ENCODE data around the gene SRRM4.
"Not testable (repeated sequence)": the region's sequence is repeated elsewhere in the genome, so short reads cannot be mapped to it uniquely, and the experiment has no call there.

SRRM4 gene

DNA sequence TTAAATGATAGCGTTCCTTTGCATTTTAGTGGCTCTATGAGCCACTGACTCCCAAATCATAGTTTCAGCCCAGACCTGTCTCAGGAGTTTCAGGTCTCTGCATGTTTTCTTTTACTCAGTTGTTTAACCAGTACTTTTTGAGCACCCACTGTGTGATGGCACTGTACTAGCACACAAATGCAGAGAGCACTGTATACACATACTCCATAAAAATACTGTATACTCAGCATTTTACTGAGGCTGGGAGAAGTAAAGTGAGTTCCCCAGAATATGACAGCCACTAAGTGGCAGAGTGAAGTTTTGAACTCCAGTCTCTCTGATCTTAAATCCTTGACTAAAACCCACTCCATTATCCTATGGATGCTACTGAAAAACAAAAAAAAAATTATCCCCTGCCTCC lies 121.4 kb downstream of the SRRM4 start:
- Mint-ChIP-seq H3K27me3 (ENCODE audit: low read depth) (no peaks in the 10 kb centered on the region), H3K4me3 (no peak overlapping the region), H3K36me3 (ENCODE audit: low read depth) (no peaks in the 10 kb centered on the region), H3K9me3 (peaks cover 10% of the 10 kb centered on the region), H3K27ac (no peak overlapping the region), H3K4me1 (ENCODE audit: low read depth) (no peaks in the 10 kb centered on the region)

- H3K27me3 Mint-ChIP-seq (ENCODE audit: low read depth); H3K4me1 Mint-ChIP-seq (ENCODE audit: low read depth); H3K36me3 Mint-ChIP-seq (ENCODE audit: low read depth): not testable (repeated sequence)
These were observed 123.6 kb downstream of the SRRM4 start for GRCh38 chr12:119104969-119105368.

GRCh38 chr12:119113496-119113986 lies 132.2 kb downstream of the SRRM4 start:
- H3K27me3 Mint-ChIP-seq (ENCODE audit: low read depth) = no peaks in the 10 kb centered on the region
- H3K4me1 Mint-ChIP-seq (ENCODE audit: low read depth) = no peaks in the 10 kb centered on the region
- H3K4me3 Mint-ChIP-seq = no peak overlapping the region

More at GRCh38 chr12:119104969-119105368, 123.6 kb downstream of the SRRM4 start:
- not testable (repeated sequence) for H3K4me3 Mint-ChIP-seq, H3K9me3 Mint-ChIP-seq, H3K27ac Mint-ChIP-seq

GRCh38 chr12:119114294-119114693 lies 133.0 kb downstream of the SRRM4 start:
- no peak overlapping the region for H3K4me3 Mint-ChIP-seq
- no peaks in the 10 kb centered on the region for H3K4me1 Mint-ChIP-seq (ENCODE audit: low read depth)
- no peaks in the 10 kb centered on the region for H3K9me3 Mint-ChIP-seq
- H3K27ac Mint-ChIP-seq = no peak overlapping the region
- H3K27me3 Mint-ChIP-seq (ENCODE audit: low read depth) = no peaks in the 10 kb centered on the region
- H3K36me3 Mint-ChIP-seq (ENCODE audit: low read depth) = no peaks in the 10 kb centered on the region

More at GRCh38 chr12:119113496-119113986, 132.2 kb downstream of the SRRM4 start:
- H3K27ac Mint-ChIP-seq = no peak overlapping the region
- H3K9me3 Mint-ChIP-seq = no peaks in the 10 kb centered on the region
- H3K36me3 Mint-ChIP-seq (ENCODE audit: low read depth) = no peaks in the 10 kb centered on the region

DNA sequence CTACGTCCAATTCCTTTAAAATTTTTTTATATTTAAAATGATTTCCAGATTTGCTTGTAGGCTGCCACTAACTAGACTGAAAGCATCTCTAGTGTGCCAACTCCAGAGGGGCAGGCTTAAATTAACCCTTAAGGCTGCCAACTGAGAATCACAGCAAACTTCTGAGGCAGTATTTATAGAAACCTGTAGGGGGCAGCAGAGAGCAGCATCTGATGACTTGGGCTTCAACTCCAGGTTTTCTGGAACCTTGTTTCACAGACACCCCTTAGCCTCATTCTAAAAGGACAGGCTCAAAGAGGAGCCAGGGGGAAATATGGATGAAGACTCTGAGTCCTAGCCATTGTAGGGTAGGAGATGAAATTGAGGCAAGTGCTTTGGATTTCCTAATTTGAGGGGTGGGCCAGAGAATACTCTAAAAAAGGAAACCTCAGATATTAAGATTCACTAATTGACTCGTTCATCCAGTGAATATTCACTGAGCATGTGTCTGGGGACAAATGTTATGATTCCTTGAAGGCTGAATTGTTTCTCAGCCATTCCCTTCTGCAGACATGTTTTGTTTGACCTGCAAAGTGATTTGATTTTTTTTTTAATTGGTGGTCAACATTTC lies 134.1 kb downstream of the SRRM4 start:
- Mint-ChIP-seq H3K4me3 (no peak overlapping the region), H3K27ac (no peak overlapping the region), H3K9me3 (no peaks in the 10 kb centered on the region), H3K4me1 (ENCODE audit: low read depth) (no peaks in the 10 kb centered on the region), H3K27me3 (ENCODE audit: low read depth) (no peaks in the 10 kb centered on the region), H3K36me3 (ENCODE audit: low read depth) (no peaks in the 10 kb centered on the region)

DNA sequence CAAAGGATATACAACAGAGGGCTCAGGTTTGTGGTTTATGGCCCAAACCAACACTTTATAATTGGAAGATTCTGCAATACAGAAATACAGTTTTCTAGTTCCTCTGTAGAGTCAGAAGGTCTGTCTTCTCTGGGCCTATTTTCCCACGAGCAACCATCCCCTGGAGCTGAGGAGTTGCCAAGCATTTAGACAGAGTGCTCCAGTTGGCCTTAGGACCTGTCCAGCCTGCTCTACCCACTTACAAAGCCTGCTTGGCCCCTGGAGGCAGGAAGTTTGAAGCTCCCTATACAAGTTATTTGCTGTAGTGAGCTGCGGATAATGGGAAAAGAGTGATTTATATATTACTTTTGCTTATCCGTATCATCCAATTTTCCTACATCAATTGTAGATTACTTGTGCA lies 136.6 kb downstream of the SRRM4 start:
- H3K4me1 Mint-ChIP-seq (ENCODE audit: low read depth) = no peaks in the 10 kb centered on the region
- H3K9me3 Mint-ChIP-seq = no peaks in the 10 kb centered on the region
- H3K36me3 Mint-ChIP-seq (ENCODE audit: low read depth) = no peaks in the 10 kb centered on the region
- no peak overlapping the region for H3K27ac Mint-ChIP-seq
- no peaks in the 10 kb centered on the region for H3K27me3 Mint-ChIP-seq (ENCODE audit: low read depth)
- H3K4me3 Mint-ChIP-seq = no peak overlapping the region

- H3K9me3 Mint-ChIP-seq = no peaks in the 10 kb centered on the region
- H3K4me3 Mint-ChIP-seq = no peak overlapping the region
These were observed 137.3 kb downstream of the SRRM4 start for GRCh38 chr12:119118625-119119024.

DNA sequence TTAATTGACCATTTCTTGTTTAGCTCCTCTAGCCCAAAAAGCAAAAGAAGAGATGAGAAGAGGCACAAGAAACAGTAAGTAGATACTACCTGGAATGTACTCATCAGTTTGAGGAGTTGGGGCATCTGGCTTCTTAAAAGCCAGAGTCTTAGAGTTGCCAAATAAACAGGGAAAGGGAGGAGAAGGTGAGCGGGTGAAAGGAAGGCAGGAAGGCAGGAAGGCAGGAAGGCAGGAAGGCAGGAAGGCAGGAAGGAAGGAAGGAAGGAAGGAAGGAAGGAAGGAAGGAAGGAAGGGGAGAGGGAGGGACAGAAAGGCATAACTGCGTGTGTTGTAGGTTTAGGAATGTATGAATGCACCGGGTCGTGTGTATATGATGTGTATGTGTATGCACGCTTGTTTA lies 140.7 kb downstream of the SRRM4 start:
- peaks cover 4% of the 10 kb centered on the region for H3K9me3 Mint-ChIP-seq
- no peaks in the 10 kb centered on the region for H3K36me3 Mint-ChIP-seq (ENCODE audit: low read depth)
- no peak overlapping the region for H3K4me3 Mint-ChIP-seq
- H3K4me1 Mint-ChIP-seq (ENCODE audit: low read depth) = no peaks in the 10 kb centered on the region
- no peaks in the 10 kb centered on the region for H3K27me3 Mint-ChIP-seq (ENCODE audit: low read depth)
- no peak overlapping the region for H3K27ac Mint-ChIP-seq

More at GRCh38 chr12:119118625-119119024, 137.3 kb downstream of the SRRM4 start:
- Mint-ChIP-seq H3K4me1 (ENCODE audit: low read depth) (no peaks in the 10 kb centered on the region), H3K27me3 (ENCODE audit: low read depth) (no peaks in the 10 kb centered on the region), H3K27ac (no peak overlapping the region), H3K36me3 (ENCODE audit: low read depth) (no peaks in the 10 kb centered on the region)

DNA sequence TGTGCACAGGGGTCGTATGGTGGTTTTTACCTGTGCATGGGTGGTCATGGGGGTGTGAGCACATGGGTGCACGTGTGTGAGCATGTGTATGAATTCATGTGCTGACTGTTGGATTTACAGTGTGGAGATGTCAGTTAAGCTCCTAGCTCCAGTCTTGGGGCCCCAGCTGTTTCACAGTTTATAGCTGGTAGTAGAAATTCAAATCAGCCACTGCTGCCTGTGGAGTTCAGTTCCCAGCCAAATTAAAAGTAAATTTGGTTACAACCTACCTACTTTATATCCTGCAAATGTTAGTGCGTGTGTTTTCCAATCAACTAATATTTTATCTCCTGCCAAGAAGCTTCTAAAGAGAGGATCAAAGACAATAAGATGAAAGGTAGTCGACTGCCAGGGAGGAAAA lies 141.4 kb downstream of the SRRM4 start:
- H3K9me3 Mint-ChIP-seq = peaks cover 4% of the 10 kb centered on the region
- H3K36me3 Mint-ChIP-seq (ENCODE audit: low read depth) = no peaks in the 10 kb centered on the region
- H3K27ac Mint-ChIP-seq = no peak overlapping the region
- H3K27me3 Mint-ChIP-seq (ENCODE audit: low read depth) = no peaks in the 10 kb centered on the region
- no peaks in the 10 kb centered on the region for H3K4me1 Mint-ChIP-seq (ENCODE audit: low read depth)
- H3K4me3 Mint-ChIP-seq = no peak overlapping the region

DNA sequence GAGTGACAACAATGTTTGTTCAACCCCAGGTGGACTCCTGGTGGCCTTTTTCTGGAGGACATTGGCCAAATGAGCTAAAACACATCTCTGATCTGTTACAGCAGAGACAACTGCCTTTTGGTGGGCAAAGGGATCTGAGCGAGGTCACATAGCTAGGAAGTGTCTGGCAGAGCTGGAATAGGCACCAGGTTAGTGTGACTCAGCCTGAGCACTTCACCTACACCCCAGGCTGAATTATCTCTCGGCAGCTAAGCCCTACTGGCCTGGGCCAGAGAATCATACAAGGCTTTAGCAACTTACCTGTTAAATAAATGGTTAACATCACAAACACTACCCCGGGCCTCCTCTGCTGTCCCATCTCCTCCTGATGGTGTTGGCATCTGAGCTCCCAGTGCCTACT lies 147.2 kb downstream of the SRRM4 start:
- Mint-ChIP-seq H3K27ac (no peak overlapping the region), H3K4me1 (ENCODE audit: low read depth) (no peaks in the 10 kb centered on the region), H3K36me3 (ENCODE audit: low read depth) (no peaks in the 10 kb centered on the region), H3K4me3 (no peak overlapping the region), H3K9me3 (peaks cover 14% of the 10 kb centered on the region), H3K27me3 (ENCODE audit: low read depth) (no peaks in the 10 kb centered on the region)

DNA sequence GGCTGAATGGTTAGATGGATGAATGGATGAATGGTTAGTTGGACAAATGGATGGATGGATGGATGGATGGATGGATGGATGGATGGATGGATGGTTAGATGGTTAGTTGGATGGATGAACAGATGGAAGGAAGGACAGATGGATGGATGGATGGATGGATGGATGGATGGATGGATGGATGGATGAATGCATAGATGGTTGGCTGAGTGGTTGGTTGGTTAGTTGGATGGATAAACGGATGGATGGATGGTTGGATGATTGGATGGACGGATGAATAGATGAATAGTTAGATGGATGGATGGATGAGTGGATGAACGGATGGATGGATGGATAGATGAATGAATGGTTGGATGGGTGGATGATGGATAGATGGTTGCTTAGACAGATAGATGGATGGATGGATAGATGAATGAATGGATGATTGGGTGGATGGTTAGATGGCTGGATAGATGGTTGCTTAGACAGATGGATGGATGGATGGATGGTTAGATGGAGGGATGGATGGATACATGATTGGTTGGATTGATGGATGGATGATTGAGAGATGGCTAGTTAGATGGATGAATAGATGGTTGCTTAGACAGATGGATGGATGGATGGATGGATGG lies 148.6 kb downstream of the SRRM4 start:
- Mint-ChIP-seq H3K4me3 (no peak overlapping the region), H3K9me3 (peaks cover 14% of the 10 kb centered on the region), H3K27me3 (ENCODE audit: low read depth) (no peaks in the 10 kb centered on the region), H3K36me3 (ENCODE audit: low read depth) (no peaks in the 10 kb centered on the region), H3K4me1 (ENCODE audit: low read depth) (no peaks in the 10 kb centered on the region), H3K27ac (no peak overlapping the region)

DNA sequence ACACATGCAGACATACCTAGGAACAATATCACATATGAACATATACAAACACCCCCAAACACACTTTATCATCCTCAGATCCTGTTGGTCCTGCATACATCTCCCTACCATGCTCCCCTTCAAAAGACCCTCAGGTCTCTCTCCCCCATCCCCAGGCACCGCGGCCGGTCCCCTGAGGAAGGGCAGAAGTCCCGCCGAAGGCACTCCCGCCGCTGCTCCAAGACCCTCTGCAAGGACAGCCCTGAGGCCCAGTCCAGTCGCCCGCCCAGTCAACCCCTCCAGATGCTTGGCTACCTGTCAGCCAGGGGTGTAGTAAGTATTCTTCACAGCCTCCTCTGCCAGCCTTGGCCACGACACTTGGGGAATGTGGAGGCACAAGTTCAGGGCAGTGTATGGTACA lies 149.2 kb downstream of the SRRM4 start:
- Mint-ChIP-seq H3K4me1 (ENCODE audit: low read depth) (no peaks in the 10 kb centered on the region), H3K27me3 (ENCODE audit: low read depth) (no peaks in the 10 kb centered on the region), H3K4me3 (no peak overlapping the region), H3K36me3 (ENCODE audit: low read depth) (no peaks in the 10 kb centered on the region), H3K27ac (no peak overlapping the region), H3K9me3 (peaks cover 14% of the 10 kb centered on the region)

- no peaks in the 10 kb centered on the region for H3K36me3 Mint-ChIP-seq (ENCODE audit: low read depth)
- H3K4me1 Mint-ChIP-seq (ENCODE audit: low read depth) = no peaks in the 10 kb centered on the region
- H3K4me3 Mint-ChIP-seq = no peak overlapping the region
- no peaks in the 10 kb centered on the region for H3K27me3 Mint-ChIP-seq (ENCODE audit: low read depth)
- H3K9me3 Mint-ChIP-seq = peaks cover 9% of the 10 kb centered on the region
- H3K27ac Mint-ChIP-seq = no peak overlapping the region
These were observed 153.1 kb downstream of the SRRM4 start for GRCh38 chr12:119134284-119135072.

DNA sequence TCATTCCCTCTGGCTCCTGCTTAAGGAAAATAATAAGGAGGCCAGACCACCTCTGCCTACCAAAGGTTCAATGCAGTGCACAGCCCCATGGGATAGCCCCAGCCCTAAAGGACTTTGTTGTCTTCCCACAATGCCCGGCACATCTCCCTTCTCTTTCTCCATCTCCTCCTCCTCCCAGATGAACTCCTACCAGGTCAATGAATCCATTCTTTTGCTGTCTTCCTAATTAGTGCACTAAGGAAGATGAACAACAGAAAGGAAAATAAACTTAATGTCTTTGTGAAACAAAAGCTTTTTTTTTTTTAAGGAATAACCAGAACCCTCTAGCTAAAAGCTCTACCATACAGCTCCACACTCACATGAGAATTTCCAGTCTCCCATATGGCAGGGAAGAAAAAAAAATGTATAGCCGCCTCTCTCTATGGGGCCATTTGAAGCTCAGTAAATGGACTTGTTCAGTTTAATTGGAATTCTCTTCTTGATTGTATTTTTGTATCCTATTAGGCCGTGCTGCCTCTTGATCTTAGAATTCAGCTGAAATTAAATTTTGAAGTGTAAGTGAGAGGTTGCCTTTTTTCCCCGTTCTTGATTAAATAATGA lies 155.6 kb downstream of the SRRM4 start:
- H3K36me3 Mint-ChIP-seq (ENCODE audit: low read depth) = no peaks in the 10 kb centered on the region
- H3K4me1 Mint-ChIP-seq (ENCODE audit: low read depth) = no peaks in the 10 kb centered on the region
- no peaks in the 10 kb centered on the region for H3K27me3 Mint-ChIP-seq (ENCODE audit: low read depth)
- H3K4me3 Mint-ChIP-seq = no peak overlapping the region
- H3K9me3 Mint-ChIP-seq = no peaks in the 10 kb centered on the region
- no peak overlapping the region for H3K27ac Mint-ChIP-seq

DNA sequence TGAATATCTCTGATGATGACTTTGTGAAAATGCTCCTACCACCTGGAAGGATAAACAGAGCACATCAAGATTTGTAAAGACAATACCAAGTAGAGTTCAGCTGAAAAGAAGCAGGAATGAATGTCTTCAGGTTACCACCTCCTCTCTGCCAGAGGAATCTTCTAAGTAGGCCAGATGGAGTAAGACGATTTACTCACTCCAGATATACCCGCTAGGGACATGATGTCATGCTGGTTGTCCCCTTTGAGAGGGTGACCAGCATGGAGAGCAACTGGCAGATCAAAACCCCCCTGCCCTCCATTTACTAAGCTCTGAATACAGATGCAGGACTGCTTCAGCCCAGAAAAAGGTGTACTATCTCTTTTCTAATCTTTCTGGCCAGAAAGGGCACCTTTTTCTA lies 158.1 kb downstream of the SRRM4 start:
- Mint-ChIP-seq H3K36me3 (ENCODE audit: low read depth) (no peaks in the 10 kb centered on the region), H3K9me3 (no peaks in the 10 kb centered on the region), H3K4me1 (ENCODE audit: low read depth) (no peaks in the 10 kb centered on the region), H3K4me3 (no peak overlapping the region), H3K27me3 (ENCODE audit: low read depth) (no peaks in the 10 kb centered on the region), H3K27ac (no peak overlapping the region)

All from T-helper 1 cell treated with Interleukin-12 subunit alpha and Interleukin-12 subunit beta and Interleukin-4 antibody, amounts not matched to agents 30 μg/mL and 1 μg/mL, for 36 hours (primary cell).